GM12872 (cell line): Measurements from ENCODE around the gene FAM149A.

Experiments
- TF ChIP-seq, protein P1 (sequence below): IDR thresholded peaks from 3 replicates; pipeline ENCODE4 v1.5.1; 2011; ENCODE audit warnings: low read depth, mild to moderate bottlenecking, low read length, moderate library complexity; ENCODE audit not compliant: insufficient read depth

Gene FAM149A

DNA sequence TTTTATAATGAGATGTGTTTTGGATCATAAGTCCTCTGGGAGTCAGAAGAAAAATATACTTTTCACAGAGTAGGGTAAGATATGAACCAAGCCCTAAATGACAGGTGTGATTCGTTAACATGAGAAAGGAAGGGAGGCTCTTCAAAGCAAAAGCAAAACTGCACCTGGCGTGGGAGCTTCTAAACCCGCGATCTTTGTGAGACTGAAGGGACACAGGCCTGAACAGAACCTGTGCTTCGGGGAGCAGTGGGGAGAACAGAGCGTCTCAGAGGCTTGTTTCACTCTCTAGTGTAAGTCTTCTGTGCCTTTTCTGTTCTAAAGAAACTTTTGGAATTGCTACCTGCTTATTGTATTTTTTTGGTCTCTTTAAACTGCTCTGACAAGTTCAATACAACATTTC lies 56.6 kb downstream of the FAM149A start:
- TF ChIP-seq, protein P1, sequence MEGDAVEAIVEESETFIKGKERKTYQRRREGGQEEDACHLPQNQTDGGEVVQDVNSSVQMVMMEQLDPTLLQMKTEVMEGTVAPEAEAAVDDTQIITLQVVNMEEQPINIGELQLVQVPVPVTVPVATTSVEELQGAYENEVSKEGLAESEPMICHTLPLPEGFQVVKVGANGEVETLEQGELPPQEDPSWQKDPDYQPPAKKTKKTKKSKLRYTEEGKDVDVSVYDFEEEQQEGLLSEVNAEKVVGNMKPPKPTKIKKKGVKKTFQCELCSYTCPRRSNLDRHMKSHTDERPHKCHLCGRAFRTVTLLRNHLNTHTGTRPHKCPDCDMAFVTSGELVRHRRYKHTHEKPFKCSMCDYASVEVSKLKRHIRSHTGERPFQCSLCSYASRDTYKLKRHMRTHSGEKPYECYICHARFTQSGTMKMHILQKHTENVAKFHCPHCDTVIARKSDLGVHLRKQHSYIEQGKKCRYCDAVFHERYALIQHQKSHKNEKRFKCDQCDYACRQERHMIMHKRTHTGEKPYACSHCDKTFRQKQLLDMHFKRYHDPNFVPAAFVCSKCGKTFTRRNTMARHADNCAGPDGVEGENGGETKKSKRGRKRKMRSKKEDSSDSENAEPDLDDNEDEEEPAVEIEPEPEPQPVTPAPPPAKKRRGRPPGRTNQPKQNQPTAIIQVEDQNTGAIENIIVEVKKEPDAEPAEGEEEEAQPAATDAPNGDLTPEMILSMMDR, result no peak

- TF ChIP-seq, protein P1, result no peak
Observed at GRCh38 chr4:186166852-186167512, 62.5 kb downstream of the FAM149A start.

DNA sequence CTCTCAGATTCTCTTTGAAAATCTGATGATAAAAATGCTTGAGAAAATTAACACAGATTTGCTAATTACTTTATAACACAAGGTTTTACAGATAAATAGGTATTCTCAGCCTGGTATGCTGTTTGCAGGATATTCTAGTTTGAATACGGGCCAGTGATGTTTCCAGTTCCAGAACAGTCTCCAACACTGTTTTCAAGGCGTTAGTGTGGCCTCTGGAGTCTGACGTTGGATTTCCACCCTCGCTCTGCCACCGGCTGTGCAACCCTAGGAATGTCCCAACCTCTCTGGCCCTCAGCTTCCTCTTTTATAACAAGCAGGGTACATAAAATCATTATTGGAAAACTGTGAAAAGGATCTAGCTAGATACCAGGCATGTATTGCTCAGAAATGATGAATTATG lies 63.1 kb downstream of the FAM149A start:
- TF ChIP-seq, protein P1, result no peak

GRCh38 chr4:186168750-186169149 lies 64.2 kb downstream of the FAM149A start:
- TF ChIP-seq, protein P1, result no peak

GRCh38 chr4:186169333-186169944 lies 64.9 kb downstream of the FAM149A start:
- TF ChIP-seq, protein P1, result no peak

- TF ChIP-seq, protein P1, result peak; percentile 23; the same call in 1 of the 3 replicates
Observed at GRCh38 chr4:186169945-186170802, 65.7 kb downstream of the FAM149A start.

GRCh38 chr4:186170966-186171365 lies 66.5 kb downstream of the FAM149A start:
- TF ChIP-seq, protein P1, result no peak
